HepG2 (cell line): Measurements from ENCODE around the gene PRR35. TPM values are rescaled to one million over a fixed set of nuclear protein-coding genes. Genes with fewer than 3 reads are reported as not detected.

ENCODE experiments used
- GABPB1 ChIP-seq: IDR thresholded peaks from 2 replicates; pipeline ENCODE4 v1.6.1; 2016; ENCODE audit warnings: mild to moderate bottlenecking, missing genetic modification reagents, moderate library complexity, missing compliant biosample characterization
- GATAD2A ChIP-seq: IDR thresholded peaks from 2 replicates; pipeline ENCODE4 v1.6.1; 2016
- NPAS2 ChIP-seq: sonication (generic); formaldehyde crosslinking; IDR thresholded peaks from 2 replicates; pipeline ENCODE4 v1.8.0; 2022; ENCODE audit warnings: mild to moderate bottlenecking, missing genetic modification reagents, borderline replicate concordance
- NR2F6 ChIP-seq, 2 experiments: IDR thresholded peaks; 2 replicates each; pipeline ENCODE4 v1.6.1; 2016; ENCODE audit warnings: antibody characterized with exemption in 1 of 2, mild to moderate bottlenecking in 1 of 2
- PAF1 ChIP-seq: IDR thresholded peaks from 2 replicates; pipeline ENCODE4 v1.6.1; 2016; ENCODE audit warnings: missing genetic modification reagents, missing compliant biosample characterization
- POLR2A ChIP-seq, 2 experiments: IDR thresholded peaks; 2 replicates each; pipeline ENCODE4 v1.6.1; 2011; ENCODE audit warnings: low read depth in 2 of 2, low read length in 2 of 2, mild to moderate bottlenecking in 1 of 2, moderate library complexity in 1 of 2; ENCODE audit not compliant: insufficient read depth in 1 of 2
- ZFY ChIP-seq: sonication (generic); formaldehyde crosslinking; IDR thresholded peaks from 2 replicates; pipeline ENCODE4 v1.4.0; 2020; ENCODE audit warnings: missing genetic modification reagents
- polyA plus RNA-seq, 8 experiments: library from polyadenylated mRNA; depleted of rRNA in 3 of 8; stranded (reverse) in 7 of 8; unstranded in 1 of 8; fragments of >200 nt; fragmentation: Illumina TruSeq in 4 of 8; extraction: Trizol in 4 of 8; gene quantifications; 2 replicates each; pipeline versions ENCODE4 v1.2.1 to v1.2.3, GENCODE V29; 2011 to 2016; ENCODE audit warnings: low read depth in 4 of 8, missing spikeins in 1 of 8, mixed read lengths in 1 of 8; ENCODE audit not compliant: insufficient read depth in 1 of 8
- total RNA-seq, 5 experiments: library from RNA; depleted of rRNA; stranded (reverse); fragments of >200 nt; fragmentation: Illumina TruSeq; extraction: Trizol; gene quantifications; 2 replicates each; pipeline ENCODE4 v1.2.3, GENCODE V29; 2016; ENCODE audit warnings: low read depth in 1 of 5
- TF ChIP-seq, protein P1 (sequence below): sonication (generic); formaldehyde crosslinking; IDR thresholded peaks from 2 replicates; pipeline ENCODE4 v1.4.0; 2020; ENCODE audit warnings: missing genetic modification reagents
- TF ChIP-seq, protein P2 (sequence below): sonication (generic); formaldehyde crosslinking; conservative IDR thresholded peaks from 2 replicates; pipeline ENCODE4 v1.8.0; 2022; ENCODE audit warnings: mild to moderate bottlenecking, moderate library complexity, missing genetic modification reagents

Gene PRR35
- total and polyA plus RNA-seq, 2 of the 13 experiments (the other 11 are each of a cell fraction or from before 2014, with no cell fraction given), result 0.07 to 0.16 TPM

DNA sequence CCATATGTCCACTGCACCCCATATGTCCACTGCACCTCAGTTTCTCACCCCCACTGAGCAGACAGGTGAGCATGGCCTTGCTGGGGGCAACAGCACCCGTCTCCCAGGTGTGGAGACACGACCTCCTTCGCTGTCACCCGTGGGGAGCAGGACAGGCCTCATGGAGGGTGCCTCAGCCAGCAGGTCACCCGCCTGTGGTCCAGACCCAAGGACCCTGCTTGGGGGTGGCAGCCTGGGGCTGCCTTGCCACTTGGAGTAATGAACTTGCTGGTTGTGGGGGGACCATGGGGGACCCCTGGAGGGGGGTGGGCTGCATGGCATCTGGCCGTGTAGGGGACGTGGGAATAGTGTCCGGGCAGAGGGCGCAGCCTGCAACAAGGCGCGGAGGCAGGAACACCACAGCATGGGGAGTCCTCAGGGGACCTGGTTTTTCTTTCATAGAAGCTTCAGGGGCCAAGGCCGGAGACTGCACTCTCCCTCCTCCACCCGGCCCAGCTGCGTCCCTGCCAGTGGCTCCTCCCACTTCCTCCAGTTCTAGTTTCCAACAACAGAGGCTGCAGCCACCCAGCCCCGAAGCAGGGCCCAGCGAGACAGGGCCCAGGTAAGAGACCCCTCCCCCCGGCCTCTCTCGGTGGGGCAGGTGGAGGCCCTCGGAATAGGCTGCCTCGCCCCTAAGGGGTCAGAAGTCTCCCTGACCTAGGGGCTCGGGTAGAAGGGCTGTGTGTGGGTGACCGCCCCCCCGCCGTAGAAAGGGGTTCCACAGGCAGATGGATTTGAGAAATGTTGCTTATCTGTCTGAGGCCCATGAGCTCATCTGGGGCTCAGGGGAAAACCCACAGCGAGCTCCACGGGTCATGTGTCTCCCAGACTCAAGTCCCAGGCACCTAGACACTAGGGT lies 6.5 kb downstream of the PRR35 start, which contains the start of gene NHLRC4 (continued):
- TF ChIP-seq, protein P1, sequence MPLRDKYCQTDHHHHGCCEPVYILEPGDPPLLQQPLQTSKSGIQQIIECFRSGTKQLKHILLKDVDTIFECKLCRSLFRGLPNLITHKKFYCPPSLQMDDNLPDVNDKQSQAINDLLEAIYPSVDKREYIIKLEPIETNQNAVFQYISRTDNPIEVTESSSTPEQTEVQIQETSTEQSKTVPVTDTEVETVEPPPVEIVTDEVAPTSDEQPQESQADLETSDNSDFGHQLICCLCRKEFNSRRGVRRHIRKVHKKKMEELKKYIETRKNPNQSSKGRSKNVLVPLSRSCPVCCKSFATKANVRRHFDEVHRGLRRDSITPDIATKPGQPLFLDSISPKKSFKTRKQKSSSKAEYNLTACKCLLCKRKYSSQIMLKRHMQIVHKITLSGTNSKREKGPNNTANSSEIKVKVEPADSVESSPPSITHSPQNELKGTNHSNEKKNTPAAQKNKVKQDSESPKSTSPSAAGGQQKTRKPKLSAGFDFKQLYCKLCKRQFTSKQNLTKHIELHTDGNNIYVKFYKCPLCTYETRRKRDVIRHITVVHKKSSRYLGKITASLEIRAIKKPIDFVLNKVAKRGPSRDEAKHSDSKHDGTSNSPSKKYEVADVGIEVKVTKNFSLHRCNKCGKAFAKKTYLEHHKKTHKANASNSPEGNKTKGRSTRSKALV (CRISPR knock-in tag), result no peak
- TF ChIP-seq PAF1, result no peak
- TF ChIP-seq, protein P2, sequence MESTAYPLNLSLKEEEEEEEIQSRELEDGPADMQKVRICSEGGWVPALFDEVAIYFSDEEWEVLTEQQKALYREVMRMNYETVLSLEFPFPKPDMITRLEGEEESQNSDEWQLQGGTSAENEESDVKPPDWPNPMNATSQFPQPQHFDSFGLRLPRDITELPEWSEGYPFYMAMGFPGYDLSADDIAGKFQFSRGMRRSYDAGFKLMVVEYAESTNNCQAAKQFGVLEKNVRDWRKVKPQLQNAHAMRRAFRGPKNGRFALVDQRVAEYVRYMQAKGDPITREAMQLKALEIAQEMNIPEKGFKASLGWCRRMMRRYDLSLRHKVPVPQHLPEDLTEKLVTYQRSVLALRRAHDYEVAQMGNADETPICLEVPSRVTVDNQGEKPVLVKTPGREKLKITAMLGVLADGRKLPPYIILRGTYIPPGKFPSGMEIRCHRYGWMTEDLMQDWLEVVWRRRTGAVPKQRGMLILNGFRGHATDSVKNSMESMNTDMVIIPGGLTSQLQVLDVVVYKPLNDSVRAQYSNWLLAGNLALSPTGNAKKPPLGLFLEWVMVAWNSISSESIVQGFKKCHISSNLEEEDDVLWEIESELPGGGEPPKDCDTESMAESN (CRISPR knock-in tag), result no peak
- no peak for TF ChIP-seq POLR2A (IDR thresholded peaks at IDR 0.05; ENCODE audit: insufficient read depth in 1 of 2, low read depth in 2 of 2, low read length in 2 of 2)
- TF ChIP-seq GABPB1 (CRISPR knock-in tag), result peak; percentile 49
- no peak for TF ChIP-seq NPAS2 (CRISPR knock-in tag)
- peak; percentile 21; the same call in 1 of the 2 replicates for TF ChIP-seq ZFY (CRISPR knock-in tag)
- TF ChIP-seq GATAD2A (CRISPR knock-in tag), result 0 out of 2 replicates have a peak, but pooled peaks have one; percentile 25
- no peak for TF ChIP-seq NR2F6 (IDR thresholded peaks at IDR 0.05)
- TF ChIP-seq NR2F6 (CRISPR knock-in tag; IDR thresholded peaks at IDR 0.05), result 0 out of 2 replicates have a peak, but pooled peaks have one; percentile 23
- TF ChIP-seq, all 625 proteins: peak for 39
